ENCODE results near the gene CRTAP. TPM values are rescaled to one million over a fixed set of nuclear protein-coding genes. Genes with fewer than 3 reads are reported as not detected.

CRTAP gene
- total and polyA plus RNA-seq, 2 experiments from 2014 or later = 71.9 to 210 TPM

- Histone ChIP-seq H3K79me2 (replicated peaks; ENCODE audit: insufficient read depth) (no peaks in the 10 kb centered on the region), H2AFZ (no peak overlapping the region), H3K4me2 (no peak overlapping the region), H4K20me1 (replicated peaks; ENCODE audit: insufficient read depth) (no peaks in the 10 kb centered on the region; the same call in 1 of the 2 replicates), H3K4me3 (no peak overlapping the region), H3K4me1 (ENCODE audit: insufficient read depth) (no peaks in the 10 kb centered on the region), H3K27me3 (ENCODE audit: insufficient read depth) (no peaks in the 10 kb centered on the region), H3F3A (replicated peaks; ENCODE audit: low read depth) (no peaks in the 10 kb centered on the region), H3K9me2 (ENCODE audit: insufficient read depth) (peaks cover 5% of the 10 kb centered on the region; the same call in 1 of the 2 replicates), H3K27ac (ENCODE audit: low read depth) (no peak overlapping the region), H3K36me3 (ENCODE audit: insufficient read depth) (no peaks in the 10 kb centered on the region)
- DNase-seq (ENCODE audit: low spot score) = no peak
- H3K4me3 Mint-ChIP-seq = no peak overlapping the region
- TF ChIP-seq, protein P1, sequence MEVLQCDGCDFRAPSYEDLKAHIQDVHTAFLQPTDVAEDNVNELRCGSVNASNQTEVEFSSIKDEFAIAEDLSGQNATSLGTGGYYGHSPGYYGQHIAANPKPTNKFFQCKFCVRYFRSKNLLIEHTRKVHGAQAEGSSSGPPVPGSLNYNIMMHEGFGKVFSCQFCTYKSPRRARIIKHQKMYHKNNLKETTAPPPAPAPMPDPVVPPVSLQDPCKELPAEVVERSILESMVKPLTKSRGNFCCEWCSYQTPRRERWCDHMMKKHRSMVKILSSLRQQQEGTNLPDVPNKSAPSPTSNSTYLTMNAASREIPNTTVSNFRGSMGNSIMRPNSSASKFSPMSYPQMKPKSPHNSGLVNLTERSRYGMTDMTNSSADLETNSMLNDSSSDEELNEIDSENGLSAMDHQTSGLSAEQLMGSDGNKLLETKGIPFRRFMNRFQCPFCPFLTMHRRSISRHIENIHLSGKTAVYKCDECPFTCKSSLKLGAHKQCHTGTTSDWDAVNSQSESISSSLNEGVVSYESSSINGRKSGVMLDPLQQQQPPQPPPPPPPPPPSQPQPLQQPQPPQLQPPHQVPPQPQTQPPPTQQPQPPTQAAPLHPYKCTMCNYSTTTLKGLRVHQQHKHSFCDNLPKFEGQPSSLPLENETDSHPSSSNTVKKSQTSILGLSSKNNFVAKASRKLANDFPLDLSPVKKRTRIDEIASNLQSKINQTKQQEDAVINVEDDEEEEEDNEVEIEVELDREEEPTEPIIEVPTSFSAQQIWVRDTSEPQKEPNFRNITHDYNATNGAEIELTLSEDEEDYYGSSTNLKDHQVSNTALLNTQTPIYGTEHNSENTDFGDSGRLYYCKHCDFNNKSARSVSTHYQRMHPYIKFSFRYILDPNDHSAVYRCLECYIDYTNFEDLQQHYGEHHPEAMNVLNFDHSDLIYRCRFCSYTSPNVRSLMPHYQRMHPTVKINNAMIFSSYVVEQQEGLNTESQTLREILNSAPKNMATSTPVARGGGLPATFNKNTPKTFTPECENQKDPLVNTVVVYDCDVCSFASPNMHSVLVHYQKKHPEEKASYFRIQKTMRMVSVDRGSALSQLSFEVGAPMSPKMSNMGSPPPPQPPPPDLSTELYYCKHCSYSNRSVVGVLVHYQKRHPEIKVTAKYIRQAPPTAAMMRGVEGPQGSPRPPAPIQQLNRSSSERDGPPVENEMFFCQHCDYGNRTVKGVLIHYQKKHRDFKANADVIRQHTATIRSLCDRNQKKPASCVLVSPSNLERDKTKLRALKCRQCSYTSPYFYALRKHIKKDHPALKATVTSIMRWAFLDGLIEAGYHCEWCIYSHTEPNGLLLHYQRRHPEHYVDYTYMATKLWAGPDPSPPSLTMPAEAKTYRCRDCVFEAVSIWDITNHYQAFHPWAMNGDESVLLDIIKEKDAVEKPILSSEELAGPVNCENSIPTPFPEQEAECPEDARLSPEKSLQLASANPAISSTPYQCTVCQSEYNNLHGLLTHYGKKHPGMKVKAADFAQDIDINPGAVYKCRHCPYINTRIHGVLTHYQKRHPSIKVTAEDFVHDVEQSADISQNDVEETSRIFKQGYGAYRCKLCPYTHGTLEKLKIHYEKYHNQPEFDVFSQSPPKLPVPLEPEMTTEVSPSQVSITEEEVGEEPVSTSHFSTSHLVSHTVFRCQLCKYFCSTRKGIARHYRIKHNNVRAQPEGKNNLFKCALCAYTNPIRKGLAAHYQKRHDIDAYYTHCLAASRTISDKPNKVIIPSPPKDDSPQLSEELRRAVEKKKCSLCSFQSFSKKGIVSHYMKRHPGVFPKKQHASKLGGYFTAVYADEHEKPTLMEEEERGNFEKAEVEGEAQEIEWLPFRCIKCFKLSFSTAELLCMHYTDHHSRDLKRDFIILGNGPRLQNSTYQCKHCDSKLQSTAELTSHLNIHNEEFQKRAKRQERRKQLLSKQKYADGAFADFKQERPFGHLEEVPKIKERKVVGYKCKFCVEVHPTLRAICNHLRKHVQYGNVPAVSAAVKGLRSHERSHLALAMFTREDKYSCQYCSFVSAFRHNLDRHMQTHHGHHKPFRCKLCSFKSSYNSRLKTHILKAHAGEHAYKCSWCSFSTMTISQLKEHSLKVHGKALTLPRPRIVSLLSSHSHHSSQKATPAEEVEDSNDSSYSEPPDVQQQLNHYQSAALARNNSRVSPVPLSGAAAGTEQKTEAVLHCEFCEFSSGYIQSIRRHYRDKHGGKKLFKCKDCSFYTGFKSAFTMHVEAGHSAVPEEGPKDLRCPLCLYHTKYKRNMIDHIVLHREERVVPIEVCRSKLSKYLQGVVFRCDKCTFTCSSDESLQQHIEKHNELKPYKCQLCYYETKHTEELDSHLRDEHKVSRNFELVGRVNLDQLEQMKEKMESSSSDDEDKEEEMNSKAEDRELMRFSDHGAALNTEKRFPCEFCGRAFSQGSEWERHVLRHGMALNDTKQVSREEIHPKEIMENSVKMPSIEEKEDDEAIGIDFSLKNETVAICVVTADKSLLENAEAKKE (CRISPR knock-in tag; IDR thresholded peaks at IDR 0.05) = no peak
- TF ChIP-seq STAT1 (IDR thresholded peaks at IDR 0.05; ENCODE audit: unreplicated experiment) (no peak), EZH2 (IDR thresholded peaks at IDR 0.05; ENCODE audit: low read depth, unreplicated experiment) (no peak), EZH2phosphoT487 (IDR thresholded peaks at IDR 0.05; ENCODE audit: unreplicated experiment) (no peak), JUNB (IDR thresholded peaks at IDR 0.05; ENCODE audit: unreplicated experiment) (no peak), CREB1 (CRISPR knock-in tag; IDR thresholded peaks at IDR 0.05; ENCODE audit: low read depth) (no peak), ZNF331 (CRISPR knock-in tag; IDR thresholded peaks at IDR 0.05; ENCODE audit: low read depth) (no peak), ZNF114 (CRISPR knock-in tag; IDR thresholded peaks at IDR 0.05) (no peak), NANOG (IDR thresholded peaks at IDR 0.05; ENCODE audit: borderline replicate concordance) (no peak), POLR2AphosphoS5 (IDR thresholded peaks at IDR 0.05; ENCODE audit: low read depth) (no peak), CTCF (conservative IDR thresholded peaks at IDR 0.05; ENCODE audit: low read depth in 2 of 2) (no peak)
- TF ChIP-seq, protein P2, sequence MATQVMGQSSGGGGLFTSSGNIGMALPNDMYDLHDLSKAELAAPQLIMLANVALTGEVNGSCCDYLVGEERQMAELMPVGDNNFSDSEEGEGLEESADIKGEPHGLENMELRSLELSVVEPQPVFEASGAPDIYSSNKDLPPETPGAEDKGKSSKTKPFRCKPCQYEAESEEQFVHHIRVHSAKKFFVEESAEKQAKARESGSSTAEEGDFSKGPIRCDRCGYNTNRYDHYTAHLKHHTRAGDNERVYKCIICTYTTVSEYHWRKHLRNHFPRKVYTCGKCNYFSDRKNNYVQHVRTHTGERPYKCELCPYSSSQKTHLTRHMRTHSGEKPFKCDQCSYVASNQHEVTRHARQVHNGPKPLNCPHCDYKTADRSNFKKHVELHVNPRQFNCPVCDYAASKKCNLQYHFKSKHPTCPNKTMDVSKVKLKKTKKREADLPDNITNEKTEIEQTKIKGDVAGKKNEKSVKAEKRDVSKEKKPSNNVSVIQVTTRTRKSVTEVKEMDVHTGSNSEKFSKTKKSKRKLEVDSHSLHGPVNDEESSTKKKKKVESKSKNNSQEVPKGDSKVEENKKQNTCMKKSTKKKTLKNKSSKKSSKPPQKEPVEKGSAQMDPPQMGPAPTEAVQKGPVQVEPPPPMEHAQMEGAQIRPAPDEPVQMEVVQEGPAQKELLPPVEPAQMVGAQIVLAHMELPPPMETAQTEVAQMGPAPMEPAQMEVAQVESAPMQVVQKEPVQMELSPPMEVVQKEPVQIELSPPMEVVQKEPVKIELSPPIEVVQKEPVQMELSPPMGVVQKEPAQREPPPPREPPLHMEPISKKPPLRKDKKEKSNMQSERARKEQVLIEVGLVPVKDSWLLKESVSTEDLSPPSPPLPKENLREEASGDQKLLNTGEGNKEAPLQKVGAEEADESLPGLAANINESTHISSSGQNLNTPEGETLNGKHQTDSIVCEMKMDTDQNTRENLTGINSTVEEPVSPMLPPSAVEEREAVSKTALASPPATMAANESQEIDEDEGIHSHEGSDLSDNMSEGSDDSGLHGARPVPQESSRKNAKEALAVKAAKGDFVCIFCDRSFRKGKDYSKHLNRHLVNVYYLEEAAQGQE (IDR thresholded peaks at IDR 0.05; ENCODE audit: unreplicated experiment) = no peak
- TF ChIP-seq, protein P3, sequence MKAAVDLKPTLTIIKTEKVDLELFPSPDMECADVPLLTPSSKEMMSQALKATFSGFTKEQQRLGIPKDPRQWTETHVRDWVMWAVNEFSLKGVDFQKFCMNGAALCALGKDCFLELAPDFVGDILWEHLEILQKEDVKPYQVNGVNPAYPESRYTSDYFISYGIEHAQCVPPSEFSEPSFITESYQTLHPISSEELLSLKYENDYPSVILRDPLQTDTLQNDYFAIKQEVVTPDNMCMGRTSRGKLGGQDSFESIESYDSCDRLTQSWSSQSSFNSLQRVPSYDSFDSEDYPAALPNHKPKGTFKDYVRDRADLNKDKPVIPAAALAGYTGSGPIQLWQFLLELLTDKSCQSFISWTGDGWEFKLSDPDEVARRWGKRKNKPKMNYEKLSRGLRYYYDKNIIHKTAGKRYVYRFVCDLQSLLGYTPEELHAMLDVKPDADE (IDR thresholded peaks at IDR 0.05) = no peak
- H3K27ac Mint-ChIP-seq = no peak overlapping the region
- ATAC-seq = no peak
- H3K36me3 Mint-ChIP-seq (ENCODE audit: low read depth) = no peaks in the 10 kb centered on the region
- H3K9me3 Mint-ChIP-seq = no peaks in the 10 kb centered on the region
- peaks cover 9% of the 10 kb centered on the region for H3K27me3 Mint-ChIP-seq (ENCODE audit: insufficient read depth, low read depth, poor library complexity)
- H3K4me1 Mint-ChIP-seq = peaks cover 3% of the 10 kb centered on the region; the same call in 1 of the 3 replicates
Measured at GRCh38 chr3:33152363-33153360, 38.8 kb downstream of the CRTAP start.
